Fibroblast of gingiva (primary cell): ENCODE measurements around the gene FASTKD3.
"Not testable (repeated sequence)": the region's sequence is repeated elsewhere in the genome, so short reads cannot be mapped to it uniquely, and the experiment has no call there.

Experiments
- DNase-seq: peaks from one replicate; pipeline ENCODE4 v3.0.0-alpha.2; 2011; ENCODE audit warnings: low read depth

Gene FASTKD3, protein sequence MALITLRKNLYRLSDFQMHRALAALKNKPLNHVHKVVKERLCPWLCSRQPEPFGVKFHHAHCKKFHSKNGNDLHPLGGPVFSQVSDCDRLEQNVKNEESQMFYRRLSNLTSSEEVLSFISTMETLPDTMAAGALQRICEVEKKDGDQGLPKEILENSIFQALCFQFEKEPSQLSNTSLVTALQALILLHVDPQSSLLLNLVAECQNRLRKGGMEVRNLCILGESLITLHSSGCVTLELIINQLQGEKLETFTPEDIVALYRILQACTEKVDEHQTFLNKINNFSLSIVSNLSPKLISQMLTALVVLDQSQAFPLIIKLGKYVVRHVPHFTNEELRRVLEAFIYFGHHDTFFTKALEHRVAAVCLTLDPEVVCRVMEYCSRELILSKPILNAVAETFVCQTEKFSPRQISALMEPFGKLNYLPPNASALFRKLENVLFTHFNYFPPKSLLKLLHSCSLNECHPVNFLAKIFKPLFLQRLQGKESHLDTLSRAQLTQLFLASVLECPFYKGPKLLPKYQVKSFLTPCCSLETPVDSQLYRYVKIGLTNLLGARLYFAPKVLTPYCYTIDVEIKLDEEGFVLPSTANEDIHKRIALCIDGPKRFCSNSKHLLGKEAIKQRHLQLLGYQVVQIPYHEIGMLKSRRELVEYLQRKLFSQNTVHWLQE

DNA sequence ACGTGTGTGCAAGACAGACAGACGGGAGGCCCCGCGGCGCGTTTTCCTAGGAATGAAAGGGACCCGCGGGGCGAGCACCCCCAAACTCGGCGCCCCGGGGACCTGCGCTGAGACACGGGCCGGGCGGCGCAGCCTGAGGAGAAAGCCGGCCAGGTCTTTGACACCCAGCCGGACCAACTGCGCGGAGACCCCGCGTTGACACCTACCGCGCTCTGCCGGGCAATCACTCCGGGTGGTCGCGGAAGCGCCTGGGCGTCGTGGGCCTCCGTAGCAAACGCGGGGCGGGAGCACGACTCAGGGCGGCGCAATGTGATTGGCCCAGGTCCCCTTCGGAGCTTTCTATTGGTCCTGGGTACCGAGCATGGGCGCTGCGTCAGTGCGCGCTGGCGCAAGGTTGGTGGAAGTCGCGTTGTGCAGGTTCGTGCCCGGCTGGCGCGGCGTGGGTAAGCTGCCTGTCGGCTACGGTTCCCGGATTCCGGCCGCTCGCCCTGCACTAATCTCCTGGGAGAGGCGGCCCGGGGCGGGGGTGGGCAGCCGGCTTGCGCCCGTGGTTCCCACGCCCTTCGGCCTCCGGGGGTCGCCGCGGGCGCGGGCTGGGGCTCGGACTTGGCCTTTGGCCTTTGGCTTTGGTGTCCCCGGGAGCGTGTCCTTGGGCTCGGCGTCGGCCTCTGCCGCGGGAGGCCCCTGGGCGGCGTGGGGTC, at the start of gene FASTKD3, which contains the start of gene MTRR:
TSS of gene FASTKD3 (minus strand) at position 259 of the 701 bp plus-strand sequence. CDS start 948 bp downstream, outside the sequence.
TSS of gene MTRR (plus strand) at position 376 of the 701 bp plus-strand sequence. CDS start 1,647 bp downstream, outside the sequence.
- peak; percentile 92 for DNase-seq

DNA sequence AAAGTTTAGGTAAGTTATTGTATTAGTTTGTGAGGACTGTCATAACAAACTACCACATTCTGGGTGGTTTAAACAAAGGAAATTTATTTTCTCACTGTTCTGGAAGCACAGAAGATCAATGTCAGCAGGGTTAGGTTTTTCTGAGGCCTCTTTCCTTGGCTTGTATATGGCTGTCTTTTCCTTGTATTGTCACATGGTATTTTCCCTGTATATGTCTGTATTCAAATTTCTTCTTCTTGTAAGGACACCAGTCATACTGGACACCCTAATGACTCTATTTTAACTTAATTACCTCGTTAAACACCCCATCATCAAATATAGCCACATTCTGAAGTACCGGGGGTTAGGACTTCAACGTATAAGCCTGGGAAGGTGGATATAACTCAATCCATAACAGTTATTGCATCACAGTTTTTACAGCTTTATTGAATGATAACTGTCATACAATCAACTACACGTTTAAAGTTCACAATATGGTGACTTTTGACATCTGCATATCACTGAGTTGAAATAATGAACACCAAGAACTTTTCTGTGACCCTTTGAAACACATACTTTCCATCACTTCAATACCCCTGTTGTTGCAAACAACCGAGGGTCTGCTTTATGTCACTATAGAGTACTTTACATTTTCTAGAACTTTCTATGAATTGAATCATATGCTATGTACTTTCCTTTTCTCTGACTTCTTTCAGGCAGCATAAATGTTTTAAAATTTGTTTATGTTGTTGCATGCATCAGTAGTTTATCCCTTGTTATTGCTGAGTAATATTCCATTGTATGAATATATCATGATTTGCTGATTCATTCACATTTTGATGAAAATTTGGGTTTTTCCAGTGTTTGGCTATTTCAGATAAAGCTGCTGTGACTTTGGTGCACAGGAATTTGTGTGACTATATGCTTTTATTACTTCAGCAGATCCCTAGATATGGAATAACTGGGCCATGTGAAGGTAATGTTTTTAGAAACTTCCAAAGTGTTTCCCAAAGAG, 48.6 kb upstream of the FASTKD3 start:
- no peak for DNase-seq

DNA sequence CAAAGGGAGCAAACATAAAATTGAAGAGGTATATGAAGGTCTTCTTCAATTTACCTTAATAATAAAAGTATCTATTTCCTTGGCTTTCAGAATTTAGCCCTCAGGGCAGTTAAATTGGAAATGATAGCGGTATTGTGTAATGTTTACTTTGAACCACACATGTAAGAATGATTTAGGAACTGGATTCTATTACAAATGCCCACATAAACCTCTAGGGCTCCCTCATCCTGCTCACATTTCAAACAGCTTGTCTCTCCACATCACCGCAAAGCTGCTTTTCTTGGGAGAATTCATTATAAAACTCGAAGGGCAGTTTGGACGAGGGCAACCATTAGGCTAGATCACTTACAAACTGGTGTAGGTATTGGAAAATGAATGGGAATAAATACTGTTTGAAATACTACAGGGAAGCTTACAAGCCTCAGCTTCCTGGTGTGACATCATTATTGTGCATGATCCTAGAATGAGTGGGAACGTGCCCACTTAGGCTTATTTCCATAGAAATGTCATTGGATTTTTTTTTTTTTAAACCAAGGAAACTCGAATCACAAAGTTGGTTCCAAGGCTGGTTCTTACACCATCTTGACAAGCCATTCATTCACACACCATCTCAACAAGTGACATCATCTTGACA, 47.5 kb upstream of the FASTKD3 start:
- DNase-seq = peak; percentile 84

DNA sequence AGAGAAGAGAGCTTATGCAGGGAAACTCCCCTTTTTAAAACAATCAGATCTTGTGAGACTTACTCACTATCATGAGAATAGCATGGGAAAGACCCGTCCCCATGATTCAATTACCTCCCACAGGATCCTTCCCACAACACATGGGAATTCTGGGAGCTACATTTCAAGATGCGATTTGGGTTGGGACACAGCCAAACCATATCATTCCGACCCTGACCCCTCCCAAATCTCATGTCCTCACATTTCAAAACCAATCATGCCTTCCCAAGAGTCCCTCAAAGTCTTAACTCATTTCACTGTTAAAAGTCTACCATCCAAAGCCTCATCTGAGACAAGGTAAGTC, 42.6 kb upstream of the FASTKD3 start:
- not testable (repeated sequence) for DNase-seq

DNA sequence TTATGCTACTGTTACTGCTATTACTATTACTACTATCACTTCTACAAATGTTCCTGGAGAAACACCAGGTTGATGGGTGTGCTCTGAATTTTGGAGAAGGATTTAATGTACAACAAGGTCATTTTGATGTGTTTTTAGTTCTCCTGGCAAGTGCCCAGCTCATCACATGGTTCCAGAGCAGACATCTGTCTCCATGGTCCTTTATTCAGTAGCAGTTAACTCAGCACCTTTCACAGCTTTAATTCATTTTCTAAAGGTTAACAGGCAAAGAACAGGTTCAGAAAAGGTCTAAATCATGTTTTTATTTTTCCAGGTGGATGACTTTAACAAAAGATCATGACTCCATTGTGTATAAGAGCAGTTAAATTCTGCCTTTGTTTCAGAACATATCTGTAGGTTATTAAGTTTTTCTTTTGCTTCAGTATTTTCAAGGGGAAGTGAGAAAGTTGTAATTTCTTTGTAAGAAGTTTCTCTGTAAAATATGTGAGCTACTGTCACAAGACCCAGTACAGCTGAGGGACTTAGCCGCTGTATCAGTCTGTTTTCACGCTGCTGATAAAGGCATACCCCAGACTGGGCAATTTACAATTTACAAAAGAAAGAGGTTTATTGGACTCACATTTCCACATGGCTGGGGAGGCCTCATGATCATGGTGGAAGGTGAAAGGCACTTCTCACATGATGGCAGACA, 42.1 kb upstream of the FASTKD3 start:
- DNase-seq = no peak

DNA sequence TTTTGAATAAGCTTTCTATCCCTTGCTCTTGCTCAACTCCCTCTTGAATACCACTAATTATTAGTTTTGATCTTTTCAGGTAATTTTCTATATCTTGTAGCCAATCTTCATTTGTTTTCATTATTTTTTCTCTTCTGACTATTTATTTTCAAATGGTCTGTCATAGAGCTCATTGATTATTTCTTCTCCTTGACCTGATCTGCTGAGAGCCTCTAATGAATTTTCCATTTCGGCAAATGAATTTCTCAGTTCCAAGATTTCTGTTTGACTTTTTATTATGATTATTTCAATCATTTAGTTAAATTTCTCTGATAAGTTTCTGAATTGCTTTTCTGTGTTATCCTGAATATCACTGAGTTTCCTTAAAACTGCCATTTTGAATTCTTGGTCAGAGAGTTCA, 39.5 kb upstream of the FASTKD3 start:
- no peak for DNase-seq

DNA sequence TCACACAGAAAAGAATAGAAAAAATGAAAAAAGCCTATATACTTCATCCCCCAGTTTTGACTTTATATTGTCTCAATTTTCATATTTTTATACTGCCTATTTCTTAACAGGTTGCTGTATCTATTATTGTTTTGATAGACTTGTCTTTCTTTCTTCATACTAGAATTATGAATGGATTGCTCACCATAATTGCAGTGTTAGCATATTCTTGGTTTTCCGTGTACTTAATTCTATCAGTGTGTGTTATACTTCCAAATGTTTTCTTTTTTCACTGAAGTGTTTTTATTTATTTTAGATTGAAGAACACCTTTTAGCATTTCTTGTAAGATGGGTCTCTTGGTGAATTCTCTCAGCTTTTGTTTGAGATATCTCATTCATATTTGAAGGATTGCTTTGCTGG, 38.8 kb upstream of the FASTKD3 start:
- DNase-seq = no peak

DNA sequence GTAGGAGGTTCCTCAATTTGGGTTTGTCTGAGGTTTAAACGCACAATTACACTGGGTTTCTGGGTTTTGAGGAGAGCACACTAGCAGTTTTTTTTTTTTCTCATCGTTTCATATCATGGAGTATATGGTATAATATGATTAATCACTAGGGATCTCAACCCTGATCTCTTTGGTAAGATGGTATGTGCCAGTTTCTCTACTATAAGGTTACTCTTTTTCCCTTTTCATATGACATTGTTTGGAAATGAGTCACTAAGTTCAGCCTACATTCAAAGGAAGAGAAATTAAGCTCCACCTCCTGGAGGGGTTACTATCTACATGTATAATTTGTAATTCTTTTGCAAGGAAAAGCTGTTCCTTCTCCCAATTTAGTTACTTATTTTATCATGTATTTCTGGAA, 35.3 kb upstream of the FASTKD3 start:
- peak; percentile 72 for DNase-seq

DNA sequence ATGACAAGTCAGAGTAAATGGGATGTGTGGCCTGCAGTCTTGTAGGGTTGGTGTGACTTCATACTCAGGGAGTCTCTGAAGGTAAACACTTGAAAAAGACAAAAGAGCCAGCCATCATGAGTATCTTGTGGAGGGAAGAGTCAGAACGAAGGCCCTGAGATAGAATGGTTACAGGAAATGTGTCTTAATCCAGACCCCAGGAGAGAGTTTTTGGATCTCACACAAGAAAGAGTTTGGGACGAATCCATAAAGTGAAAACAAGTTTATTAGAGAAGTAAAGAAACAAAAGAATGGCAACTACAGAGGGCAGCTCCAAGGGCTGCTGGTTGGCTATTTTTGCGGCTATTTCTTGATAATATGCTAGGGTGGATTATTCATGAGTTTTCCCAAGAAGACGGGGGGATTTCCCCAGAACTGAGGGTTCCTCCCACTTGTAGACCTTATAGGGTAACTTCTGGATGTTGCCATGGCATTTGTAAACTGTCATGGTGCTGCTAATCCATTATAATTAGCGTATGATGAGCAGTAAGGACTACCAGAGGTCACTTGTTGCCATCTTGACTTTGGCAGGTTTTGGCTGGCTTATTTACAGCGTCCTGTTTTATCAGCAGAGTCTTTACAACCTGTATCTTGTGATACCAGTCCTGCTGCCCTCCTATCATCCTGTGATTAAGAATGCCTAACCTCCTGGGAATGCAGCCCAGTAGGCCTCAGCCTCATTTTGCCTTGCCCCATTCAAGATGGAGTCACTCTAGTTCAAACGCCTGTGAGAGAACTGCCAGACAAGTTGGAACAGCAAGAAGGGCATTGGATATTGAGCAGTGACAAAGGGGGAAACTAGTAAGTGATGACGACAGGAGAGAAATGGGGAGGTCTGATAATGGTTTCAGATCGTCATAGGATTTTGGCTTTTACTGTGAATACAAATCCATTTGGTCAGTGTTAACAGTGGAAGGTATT, 34.1 kb upstream of the FASTKD3 start:
- no peak for DNase-seq

DNA sequence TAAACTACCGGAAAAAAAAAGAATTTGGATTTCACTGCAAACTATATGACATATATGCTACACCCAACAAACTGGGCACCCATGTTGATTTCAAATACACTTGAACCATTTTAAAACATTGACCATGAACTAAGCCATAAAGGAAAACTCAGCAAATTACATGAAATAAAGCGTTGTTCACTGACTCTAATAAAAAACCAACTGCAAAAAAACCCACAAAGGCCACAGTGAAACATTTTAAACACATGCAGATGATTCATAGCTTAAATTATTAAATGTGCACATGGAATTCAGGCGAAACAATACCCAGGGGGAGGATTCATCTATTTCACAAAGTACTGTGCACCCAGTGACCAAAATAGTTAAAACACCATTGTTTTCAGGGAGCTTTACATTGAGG, 33.4 kb upstream of the FASTKD3 start:
- peak; percentile 21 for DNase-seq

DNA sequence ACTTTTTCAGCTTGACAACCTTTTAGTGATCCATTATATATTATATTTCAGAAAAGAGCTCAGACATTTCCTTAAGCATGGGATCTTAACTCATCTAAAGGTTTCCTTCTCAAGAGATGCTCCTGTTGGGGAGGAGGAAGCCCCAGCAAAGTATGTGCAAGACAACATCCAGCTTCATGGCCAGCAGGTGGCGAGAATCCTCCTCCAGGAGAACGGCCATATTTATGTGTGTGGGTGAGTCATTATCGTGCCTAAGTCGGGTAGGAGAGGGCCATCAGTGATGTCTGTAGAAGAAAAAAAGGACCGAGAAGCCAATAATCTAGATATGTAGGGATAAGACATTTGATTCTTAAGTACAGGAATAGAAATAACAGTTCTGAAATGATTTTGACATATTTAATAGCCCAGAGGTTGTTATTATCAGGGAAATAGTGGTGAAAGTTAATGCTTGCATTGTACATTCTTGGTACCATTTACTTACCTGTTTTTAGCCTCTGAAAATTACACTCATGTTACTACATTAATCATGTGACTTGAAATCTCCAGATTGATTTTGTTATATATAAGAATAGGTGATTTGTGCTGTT, 28.3 kb upstream of the FASTKD3 start:
- DNase-seq = peak; percentile 33

DNA sequence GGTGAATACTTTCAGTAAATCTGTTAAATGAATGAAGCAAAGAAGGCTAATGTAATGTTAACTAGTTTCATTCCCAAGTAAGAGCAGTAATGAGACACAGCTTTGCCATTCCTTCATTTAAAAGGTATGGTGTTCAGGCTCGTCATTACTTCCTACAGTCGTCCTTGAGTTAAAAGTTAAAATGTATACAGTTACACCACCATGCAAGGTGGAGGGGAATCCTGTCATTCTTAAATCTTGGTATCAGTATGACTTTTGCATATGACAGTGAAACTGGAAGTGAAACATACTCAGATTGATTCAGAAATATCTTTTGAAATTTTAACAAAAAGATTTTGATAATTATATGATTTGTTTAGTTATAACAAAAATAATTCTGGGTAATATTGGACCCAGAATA, 26.0 kb upstream of the FASTKD3 start:
- DNase-seq = no peak

DNA sequence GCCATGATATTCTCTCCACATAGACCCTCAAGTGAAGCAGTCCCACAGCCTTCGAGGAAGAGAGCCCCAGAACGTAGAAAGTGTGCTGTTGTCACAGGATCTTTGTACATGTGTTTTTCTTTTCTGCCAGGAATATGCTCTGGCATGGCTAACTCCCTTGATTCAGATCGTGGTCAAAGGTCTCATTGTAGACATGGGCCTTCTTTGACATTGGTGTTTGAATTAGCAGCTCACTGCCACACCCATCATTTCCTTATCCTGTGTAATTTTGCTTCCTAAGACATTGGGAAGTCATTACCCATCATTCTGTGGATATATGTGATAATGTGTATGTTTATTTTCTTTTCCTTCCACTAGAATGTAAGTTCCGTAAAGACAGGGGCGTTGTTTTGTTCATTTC, 25.6 kb upstream of the FASTKD3 start:
- no peak for DNase-seq

DNA sequence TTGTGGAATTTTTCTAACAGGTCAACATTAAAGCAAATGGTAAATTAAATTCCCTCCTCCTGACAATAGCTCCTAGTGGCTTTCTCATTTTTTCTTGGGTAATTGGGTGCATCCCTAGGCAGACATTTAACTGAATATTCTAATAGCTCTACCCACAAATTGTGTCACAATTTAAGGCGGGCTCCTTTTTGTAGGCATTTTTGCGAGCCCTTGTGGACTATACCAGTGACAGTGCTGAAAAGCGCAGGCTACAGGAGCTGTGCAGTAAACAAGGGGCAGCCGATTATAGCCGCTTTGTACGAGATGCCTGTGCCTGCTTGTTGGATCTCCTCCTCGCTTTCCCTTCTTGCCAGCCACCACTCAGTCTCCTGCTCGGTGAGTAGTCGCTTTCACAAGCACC, 20.1 kb upstream of the FASTKD3 start:
- DNase-seq = no peak

DNA sequence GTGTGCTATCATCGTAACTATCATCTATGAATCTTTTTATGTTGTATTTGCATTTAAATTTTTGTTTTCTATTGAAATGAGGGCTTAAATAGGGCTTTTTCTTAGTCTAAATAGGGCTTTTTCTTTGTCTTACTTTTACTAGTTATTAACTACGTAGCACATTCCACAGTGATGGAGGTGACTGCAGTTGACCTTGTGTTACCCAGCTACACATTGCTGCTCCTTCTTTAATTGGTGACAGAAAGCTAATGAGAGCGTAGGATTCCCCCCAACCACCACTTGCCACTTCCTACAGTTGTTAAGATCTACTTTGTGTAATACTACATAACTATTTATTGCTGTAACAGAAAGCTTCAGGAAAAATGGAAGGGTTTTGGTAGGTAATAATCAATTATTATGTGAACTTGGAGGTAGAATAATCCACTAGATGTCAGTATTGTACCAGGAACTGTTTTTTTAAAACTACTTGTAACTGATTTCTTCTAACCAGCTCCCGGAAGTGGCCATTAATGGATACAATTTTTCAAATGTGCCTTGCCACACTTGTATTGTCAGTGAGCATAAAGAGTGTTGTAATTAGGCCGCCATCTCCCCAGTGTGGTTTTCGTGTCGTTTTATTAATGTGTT, 18.1 kb upstream of the FASTKD3 start:
- peak; percentile 64 for DNase-seq

DNA sequence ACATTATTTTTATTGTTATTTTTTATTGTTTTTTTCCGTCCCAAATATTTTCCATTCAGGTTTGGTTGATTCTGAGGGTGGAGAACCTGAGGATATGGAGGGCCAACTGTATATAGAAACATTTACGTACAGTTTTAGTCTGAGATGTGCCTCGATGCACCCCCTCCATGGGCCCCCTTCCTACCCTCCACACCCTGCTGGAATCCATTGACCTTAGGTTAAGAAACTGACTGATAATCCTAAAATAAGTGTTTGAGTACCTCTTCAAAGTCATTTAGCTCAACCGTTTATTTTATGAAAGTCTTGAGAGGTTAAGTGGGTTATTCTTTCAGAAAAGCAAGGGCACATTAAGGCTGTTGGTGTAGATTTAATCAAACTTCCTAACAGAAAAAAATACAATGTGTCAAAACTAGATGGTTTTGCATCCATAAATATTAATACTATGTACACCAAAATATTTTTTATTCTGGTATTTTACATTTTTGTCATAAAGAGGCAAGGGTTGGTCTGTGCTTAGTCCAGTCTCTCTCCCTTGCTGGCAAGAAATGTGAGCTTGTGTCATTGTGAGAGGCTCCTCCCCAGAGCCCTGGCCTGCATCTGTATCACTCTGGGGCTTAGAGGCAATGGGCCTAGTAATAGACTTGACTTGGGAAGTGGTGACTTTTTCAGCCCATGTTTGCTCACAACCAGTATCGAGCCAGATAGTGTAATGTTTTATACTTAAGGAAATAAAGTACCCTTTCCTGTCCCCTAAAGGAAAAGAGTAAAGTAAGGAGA, 15.8 kb upstream of the FASTKD3 start:
- no peak for DNase-seq

DNA sequence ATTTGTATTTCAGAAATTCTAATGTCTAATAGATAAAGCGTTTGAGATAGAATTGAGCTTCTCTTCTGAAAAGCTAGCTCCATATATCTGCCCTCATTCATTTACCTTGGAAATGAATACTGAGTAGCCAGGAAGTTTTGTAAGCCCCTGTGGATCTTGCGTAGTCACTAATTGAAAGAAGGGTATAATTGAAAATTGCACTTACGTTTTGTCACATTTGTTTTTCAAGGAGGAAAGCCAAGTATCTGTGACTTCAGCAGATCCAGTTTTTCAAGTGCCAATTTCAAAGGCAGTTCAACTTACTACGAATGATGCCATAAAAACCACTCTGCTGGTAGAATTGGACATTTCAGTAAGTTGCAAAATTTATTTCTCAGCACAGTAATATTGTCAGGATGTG, 14.1 kb upstream of the FASTKD3 start:
- peak; percentile 33 for DNase-seq

DNA sequence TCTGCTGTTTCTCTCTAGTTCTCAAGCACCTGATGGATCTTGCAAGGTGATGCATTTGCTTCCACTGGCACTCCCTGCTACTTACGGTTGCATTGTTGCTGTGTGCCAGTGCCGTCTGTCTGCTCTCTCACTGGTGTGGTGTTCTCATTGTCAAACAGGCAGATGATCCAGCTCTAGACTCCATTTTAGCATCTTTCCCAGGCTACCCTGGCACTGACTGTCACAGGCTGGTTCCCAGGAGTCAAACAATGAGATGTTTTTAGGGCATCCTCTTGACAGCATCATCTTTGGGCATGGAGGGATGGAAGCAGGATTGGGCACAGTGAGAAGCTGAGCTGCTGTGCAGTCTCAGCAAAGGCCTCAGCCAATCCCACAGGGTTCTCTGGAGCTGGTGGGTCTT, 13.0 kb upstream of the FASTKD3 start:
- no peak for DNase-seq
